ENCODE measurements around the gene SLC25A45.
A peak's percentile ranks its signal among the peaks of the same experiment; 100 is the strongest.

The SLC25A45 gene

GRCh38 chr11:65382033-65382803 is at the start of gene SLC25A45:
SLC25A45 (minus strand) TSS chr11:65382646; CDS start chr11:65381951, 695 bp downstream.
- peaks cover 50% of the 10 kb centered on the region for H3K4me1 Mint-ChIP-seq
- peak within 1 kb of the TSS; percentile 98 for H3K27ac Mint-ChIP-seq
- peak within 1 kb of the TSS; percentile 94 for H3K4me3 Mint-ChIP-seq
- H3K9me3 Mint-ChIP-seq = no peaks in the 10 kb centered on the region
- no peaks in the 10 kb centered on the region for H3K27me3 Mint-ChIP-seq
- no peaks in the 10 kb centered on the region for H3K36me3 Mint-ChIP-seq

GRCh38 chr11:65431451-65432099 is 49.1 kb upstream of the SLC25A45 start:
- H3K9me3 Mint-ChIP-seq = no peaks in the 10 kb centered on the region
- peak overlapping the region; percentile 61 for H3K4me3 Mint-ChIP-seq
- H3K4me1 Mint-ChIP-seq = peaks cover 93% of the 10 kb centered on the region
- no peaks in the 10 kb centered on the region for H3K27me3 Mint-ChIP-seq
- H3K36me3 Mint-ChIP-seq = peaks cover 9% of the 10 kb centered on the region
- H3K27ac Mint-ChIP-seq = peak overlapping the region; percentile 91

GRCh38 chr11:65430406-65431217 is 48.2 kb upstream of the SLC25A45 start:
- H3K4me1 Mint-ChIP-seq = peaks cover 88% of the 10 kb centered on the region
- H3K27ac Mint-ChIP-seq = peak overlapping the region; percentile 98
- H3K4me3 Mint-ChIP-seq = peak overlapping the region; percentile 96
- no peaks in the 10 kb centered on the region for H3K9me3 Mint-ChIP-seq
- no peaks in the 10 kb centered on the region for H3K27me3 Mint-ChIP-seq
- peaks cover 13% of the 10 kb centered on the region for H3K36me3 Mint-ChIP-seq

- Mint-ChIP-seq H3K4me3 (peak overlapping the region; percentile 96), H3K27ac (peak overlapping the region; percentile 98), H3K27me3 (no peaks in the 10 kb centered on the region), H3K9me3 (no peaks in the 10 kb centered on the region), H3K4me1 (peaks cover 81% of the 10 kb centered on the region), H3K36me3 (peaks cover 16% of the 10 kb centered on the region)
Observed at GRCh38 chr11:65429724-65430405, 47.4 kb upstream of the SLC25A45 start.

GRCh38 chr11:65429068-65429681 is 46.7 kb upstream of the SLC25A45 start:
- Mint-ChIP-seq H3K36me3 (peaks cover 23% of the 10 kb centered on the region), H3K27me3 (no peaks in the 10 kb centered on the region), H3K4me3 (peak overlapping the region; percentile 96), H3K9me3 (no peaks in the 10 kb centered on the region), H3K27ac (peak overlapping the region; percentile 98), H3K4me1 (peaks cover 74% of the 10 kb centered on the region)

- peak overlapping the region; percentile 96 for H3K4me3 Mint-ChIP-seq
Observed at GRCh38 chr11:65428578-65429067, 46.2 kb upstream of the SLC25A45 start.

GRCh38 chr11:65427691-65428577 is 45.5 kb upstream of the SLC25A45 start:
- H3K27me3 Mint-ChIP-seq = no peaks in the 10 kb centered on the region
- H3K36me3 Mint-ChIP-seq = peaks cover 29% of the 10 kb centered on the region
- no peaks in the 10 kb centered on the region for H3K9me3 Mint-ChIP-seq
- H3K4me3 Mint-ChIP-seq = peak overlapping the region; percentile 96
- H3K27ac Mint-ChIP-seq = peak overlapping the region; percentile 97
- peaks cover 64% of the 10 kb centered on the region for H3K4me1 Mint-ChIP-seq

More at GRCh38 chr11:65428578-65429067, 46.2 kb upstream of the SLC25A45 start:
- Mint-ChIP-seq H3K27ac (peak overlapping the region; percentile 98), H3K27me3 (no peaks in the 10 kb centered on the region), H3K4me1 (peaks cover 70% of the 10 kb centered on the region), H3K9me3 (no peaks in the 10 kb centered on the region), H3K36me3 (peaks cover 28% of the 10 kb centered on the region)

- Mint-ChIP-seq H3K9me3 (no peaks in the 10 kb centered on the region), H3K4me1 (peaks cover 56% of the 10 kb centered on the region), H3K36me3 (peaks cover 31% of the 10 kb centered on the region), H3K27ac (peak overlapping the region; percentile 97), H3K27me3 (no peaks in the 10 kb centered on the region), H3K4me3 (peak overlapping the region; percentile 96)
Observed at GRCh38 chr11:65426839-65427690, 44.6 kb upstream of the SLC25A45 start.

DNA sequence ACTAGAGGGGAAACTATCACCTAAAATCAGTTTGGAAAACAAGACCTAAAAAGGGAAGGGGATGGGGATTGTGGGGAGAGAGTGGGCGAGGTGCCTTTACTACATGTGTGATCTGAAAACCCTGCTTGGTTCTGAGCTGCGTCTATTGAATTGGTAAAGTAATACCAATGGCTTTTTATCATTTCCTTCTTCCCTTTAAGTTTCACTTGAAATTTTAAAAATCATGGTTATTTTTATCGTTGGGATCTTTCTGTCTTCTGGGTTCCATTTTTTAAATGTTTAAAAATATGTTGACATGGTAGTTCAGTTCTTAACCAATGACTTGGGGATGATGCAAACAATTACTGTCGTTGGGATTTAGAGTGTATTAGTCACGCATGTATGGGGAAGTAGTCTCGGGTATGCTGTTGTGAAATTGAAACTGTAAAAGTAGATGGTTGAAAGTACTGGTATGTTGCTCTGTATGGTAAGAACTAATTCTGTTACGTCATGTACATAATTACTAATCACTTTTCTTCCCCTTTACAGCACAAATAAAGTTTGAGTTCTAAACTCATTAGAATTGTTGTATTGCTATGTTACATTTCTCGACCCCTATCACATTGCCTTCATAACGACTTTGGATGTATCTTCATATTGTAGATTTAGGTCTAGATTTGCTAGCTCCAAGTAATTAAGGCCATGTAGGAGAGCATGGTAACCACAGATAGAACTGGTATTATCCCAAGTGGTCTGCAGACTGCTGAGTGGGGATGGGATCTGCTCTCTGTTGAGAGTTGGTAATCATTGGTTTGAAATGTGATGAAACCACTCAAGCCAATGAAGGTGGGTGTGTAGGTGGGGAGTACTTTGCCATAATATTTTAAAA is 43.8 kb upstream of the SLC25A45 start:
- Mint-ChIP-seq H3K4me3 (peak overlapping the region; percentile 96), H3K36me3 (peaks cover 31% of the 10 kb centered on the region), H3K9me3 (no peaks in the 10 kb centered on the region), H3K27me3 (no peaks in the 10 kb centered on the region), H3K4me1 (peaks cover 47% of the 10 kb centered on the region), H3K27ac (peak overlapping the region; percentile 97)

- Mint-ChIP-seq H3K9me3 (no peaks in the 10 kb centered on the region), H3K4me1 (peaks cover 45% of the 10 kb centered on the region), H3K27ac (peak overlapping the region; percentile 97), H3K4me3 (peak overlapping the region; percentile 96), H3K27me3 (no peaks in the 10 kb centered on the region), H3K36me3 (peaks cover 31% of the 10 kb centered on the region)
Observed at GRCh38 chr11:65425105-65425970, 42.9 kb upstream of the SLC25A45 start.

GRCh38 chr11:65424205-65425104 is 42.0 kb upstream of the SLC25A45 start:
- peak overlapping the region; percentile 96 for H3K4me3 Mint-ChIP-seq
- peaks cover 42% of the 10 kb centered on the region for H3K4me1 Mint-ChIP-seq
- H3K36me3 Mint-ChIP-seq = peaks cover 31% of the 10 kb centered on the region
- no peaks in the 10 kb centered on the region for H3K27me3 Mint-ChIP-seq
- H3K27ac Mint-ChIP-seq = peak overlapping the region; percentile 97
- H3K9me3 Mint-ChIP-seq = no peaks in the 10 kb centered on the region

All from activated naive CD4-positive, alpha-beta T cell treated with anti-CD3 and anti-CD28 coated beads, Interleukin-2, amount 50 U/mL, for 24 hours (primary cell).